ENCODE results near the gene ABHD2.
A peak's percentile ranks its signal among the peaks of the same experiment; 100 is the strongest.
"Not testable (repeated sequence)": the region's sequence is repeated elsewhere in the genome, so short reads cannot be mapped to it uniquely, and the experiment has no call there.

ABHD2 gene

GRCh38 chr15:89087830-89088604 is at the start of gene ABHD2:
Gene ABHD2 (plus strand): TSS chr15:89088456. CDS start chr15:89116328, 27,872 bp downstream.
- H3K4me1 Mint-ChIP-seq (ENCODE audit: low read depth), result peaks cover 34% of the 10 kb centered on the region
- H3K36me3 Mint-ChIP-seq, result no peaks in the 10 kb centered on the region
- H3K4me3 Mint-ChIP-seq, result peak within 1 kb of the TSS; percentile 87
- H3K9me3 Mint-ChIP-seq (ENCODE audit: low read depth), result no peaks in the 10 kb centered on the region
- H3K27me3 Mint-ChIP-seq, result no peaks in the 10 kb centered on the region
- peak within 1 kb of the TSS; percentile 96 for H3K27ac Mint-ChIP-seq

GRCh38 chr15:89039142-89039541 is 49.1 kb upstream of the ABHD2 start:
- Mint-ChIP-seq H3K27me3 (peaks cover 2% of the 10 kb centered on the region), H3K4me1 (ENCODE audit: low read depth) (peaks cover 10% of the 10 kb centered on the region)

GRCh38 chr15:89041507-89041906 is 46.7 kb upstream of the ABHD2 start:
- Mint-ChIP-seq H3K27me3 (peaks cover 2% of the 10 kb centered on the region), H3K9me3 (ENCODE audit: low read depth) (no peaks in the 10 kb centered on the region), H3K36me3 (no peaks in the 10 kb centered on the region), H3K27ac (no peak overlapping the region), H3K4me3 (no peak overlapping the region), H3K4me1 (ENCODE audit: low read depth) (peaks cover 10% of the 10 kb centered on the region)

More at GRCh38 chr15:89039142-89039541, 49.1 kb upstream of the ABHD2 start:
- H3K36me3 Mint-ChIP-seq, result no peaks in the 10 kb centered on the region
- no peak overlapping the region for H3K27ac Mint-ChIP-seq
- H3K9me3 Mint-ChIP-seq (ENCODE audit: low read depth), result no peaks in the 10 kb centered on the region
- H3K4me3 Mint-ChIP-seq, result no peak overlapping the region

- Mint-ChIP-seq H3K27me3 (peaks cover 2% of the 10 kb centered on the region), H3K9me3 (ENCODE audit: low read depth) (no peaks in the 10 kb centered on the region), H3K4me3 (no peak overlapping the region), H3K27ac (no peak overlapping the region), H3K36me3 (no peaks in the 10 kb centered on the region), H3K4me1 (ENCODE audit: low read depth) (peaks cover 10% of the 10 kb centered on the region)
Observed at GRCh38 chr15:89042387-89042786, 45.9 kb upstream of the ABHD2 start.

GRCh38 chr15:89043031-89044002 is 44.9 kb upstream of the ABHD2 start:
- Mint-ChIP-seq H3K9me3 (ENCODE audit: low read depth) (no peaks in the 10 kb centered on the region), H3K27me3 (peaks cover 2% of the 10 kb centered on the region), H3K27ac (no peak overlapping the region), H3K4me3 (no peak overlapping the region), H3K4me1 (ENCODE audit: low read depth) (peaks cover 10% of the 10 kb centered on the region), H3K36me3 (no peaks in the 10 kb centered on the region)

GRCh38 chr15:89049016-89049666 is 39.1 kb upstream of the ABHD2 start:
- not testable (repeated sequence) for H3K27me3 Mint-ChIP-seq, H3K36me3 Mint-ChIP-seq
- Mint-ChIP-seq H3K9me3 (ENCODE audit: low read depth) (peaks cover 14% of the 10 kb centered on the region), H3K27ac (peak overlapping the region; percentile 6), H3K4me1 (ENCODE audit: low read depth) (peaks cover 22% of the 10 kb centered on the region), H3K4me3 (peak overlapping the region; percentile 68)

- H3K9me3 Mint-ChIP-seq (ENCODE audit: low read depth), result peaks cover 14% of the 10 kb centered on the region
- H3K4me1 Mint-ChIP-seq (ENCODE audit: low read depth), result peaks cover 22% of the 10 kb centered on the region
- H3K27ac Mint-ChIP-seq, result no peak overlapping the region
- H3K36me3 Mint-ChIP-seq, result peaks cover 5% of the 10 kb centered on the region
- no peaks in the 10 kb centered on the region for H3K27me3 Mint-ChIP-seq
- H3K4me3 Mint-ChIP-seq, result no peak overlapping the region
Observed at GRCh38 chr15:89051875-89052274, 36.4 kb upstream of the ABHD2 start.

- no peaks in the 10 kb centered on the region for H3K27me3 Mint-ChIP-seq
- no peak overlapping the region for H3K27ac Mint-ChIP-seq
- no peak overlapping the region for H3K4me3 Mint-ChIP-seq
- H3K36me3 Mint-ChIP-seq, result peaks cover 5% of the 10 kb centered on the region
- peaks cover 25% of the 10 kb centered on the region for H3K4me1 Mint-ChIP-seq (ENCODE audit: low read depth)
- H3K9me3 Mint-ChIP-seq (ENCODE audit: low read depth), result peaks cover 14% of the 10 kb centered on the region
Observed at GRCh38 chr15:89052474-89052873, 35.8 kb upstream of the ABHD2 start.

GRCh38 chr15:89054873-89055272 is 33.4 kb upstream of the ABHD2 start:
- Mint-ChIP-seq H3K4me3 (no peak overlapping the region), H3K27me3 (no peaks in the 10 kb centered on the region), H3K27ac (no peak overlapping the region), H3K4me1 (ENCODE audit: low read depth) (peaks cover 16% of the 10 kb centered on the region), H3K9me3 (ENCODE audit: low read depth) (peaks cover 11% of the 10 kb centered on the region), H3K36me3 (peaks cover 3% of the 10 kb centered on the region)

- H3K27ac Mint-ChIP-seq, result no peak overlapping the region
- no peak overlapping the region for H3K4me3 Mint-ChIP-seq
- H3K36me3 Mint-ChIP-seq, result no peaks in the 10 kb centered on the region
- no peaks in the 10 kb centered on the region for H3K9me3 Mint-ChIP-seq (ENCODE audit: low read depth)
- no peaks in the 10 kb centered on the region for H3K27me3 Mint-ChIP-seq
- peaks cover 7% of the 10 kb centered on the region for H3K4me1 Mint-ChIP-seq (ENCODE audit: low read depth)
Observed at GRCh38 chr15:89057506-89058133, 30.6 kb upstream of the ABHD2 start.

- Mint-ChIP-seq H3K36me3 (no peaks in the 10 kb centered on the region), H3K4me1 (ENCODE audit: low read depth) (peaks cover 7% of the 10 kb centered on the region), H3K4me3 (no peak overlapping the region), H3K27ac (no peak overlapping the region), H3K9me3 (ENCODE audit: low read depth) (no peaks in the 10 kb centered on the region), H3K27me3 (no peaks in the 10 kb centered on the region)
Observed at GRCh38 chr15:89058376-89058775, 29.9 kb upstream of the ABHD2 start.

GRCh38 chr15:89058876-89059405 is 29.3 kb upstream of the ABHD2 start:
- no peaks in the 10 kb centered on the region for H3K36me3 Mint-ChIP-seq
- H3K9me3 Mint-ChIP-seq (ENCODE audit: low read depth), result no peaks in the 10 kb centered on the region
- H3K27me3 Mint-ChIP-seq, result no peaks in the 10 kb centered on the region
- no peak overlapping the region for H3K4me3 Mint-ChIP-seq
- peaks cover 7% of the 10 kb centered on the region for H3K4me1 Mint-ChIP-seq (ENCODE audit: low read depth)
- no peak overlapping the region for H3K27ac Mint-ChIP-seq

GRCh38 chr15:89066280-89066679 is 22.0 kb upstream of the ABHD2 start:
- peaks cover 11% of the 10 kb centered on the region for H3K4me1 Mint-ChIP-seq (ENCODE audit: low read depth)
- peaks cover 23% of the 10 kb centered on the region for H3K9me3 Mint-ChIP-seq (ENCODE audit: low read depth)
- H3K4me3 Mint-ChIP-seq, result no peak overlapping the region
- H3K27me3 Mint-ChIP-seq, result no peaks in the 10 kb centered on the region
- H3K36me3 Mint-ChIP-seq, result peaks cover 13% of the 10 kb centered on the region
- no peak overlapping the region for H3K27ac Mint-ChIP-seq

- no peaks in the 10 kb centered on the region for H3K27me3 Mint-ChIP-seq
- peak overlapping the region; percentile 52 for H3K4me3 Mint-ChIP-seq
- peak overlapping the region; percentile 81 for H3K27ac Mint-ChIP-seq
- peaks cover 13% of the 10 kb centered on the region for H3K36me3 Mint-ChIP-seq
- H3K4me1 Mint-ChIP-seq (ENCODE audit: low read depth), result peaks cover 11% of the 10 kb centered on the region
- peaks cover 23% of the 10 kb centered on the region for H3K9me3 Mint-ChIP-seq (ENCODE audit: low read depth)
Observed at GRCh38 chr15:89067751-89068150, 20.5 kb upstream of the ABHD2 start.
